ENCODE data around the gene TCP11X1. TPM values are rescaled to one million over a fixed set of nuclear protein-coding genes. Genes with fewer than 3 reads are reported as not detected.
"Not testable (repeated sequence)": the region's sequence is repeated elsewhere in the genome, so short reads cannot be mapped to it uniquely, and the experiment has no call there.

TCP11X1 gene
- total RNA-seq, 1 experiment from 2014 or later: not detected

DNA sequence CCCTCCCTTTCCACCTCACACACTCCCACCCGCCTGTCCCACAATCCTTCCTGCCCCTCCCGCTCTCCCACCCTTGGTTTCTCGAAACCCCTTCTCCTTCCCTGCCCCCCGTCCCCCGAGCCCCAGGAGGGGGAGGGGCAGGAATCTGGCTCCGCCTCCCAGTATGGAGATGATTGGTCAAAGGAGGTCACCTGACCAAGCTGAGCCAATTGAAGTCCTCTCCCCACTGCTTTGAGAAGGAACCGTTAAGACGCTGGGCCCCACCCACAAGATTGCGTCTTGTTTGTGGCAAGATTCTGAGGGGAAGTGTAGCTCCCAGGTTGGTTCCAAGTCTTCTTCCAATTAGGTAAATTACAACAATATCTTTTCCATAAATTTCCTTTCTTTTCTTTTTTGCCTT is 31.8 kb downstream of the TCP11X1 start, which contains the start of gene NXF2:
TSS of gene NXF2 (plus strand) at position 275 of the 400 bp plus-strand sequence. CDS start 59,912 bp downstream, outside the sequence.
- H3K36me3 Mint-ChIP-seq (ENCODE audit: insufficient read depth, unreplicated experiment); H3K36me3 ChIP-seq (ENCODE audit: control insufficient read depth, insufficient read depth, low read length); H3K27me3 Mint-ChIP-seq (ENCODE audit: insufficient read depth, unreplicated experiment); H3K4me1 Mint-ChIP-seq (ENCODE audit: low read depth, unreplicated experiment); H3K27me3 ChIP-seq (replicated peaks; ENCODE audit: control insufficient read depth, insufficient read depth, low read length); DNase-seq; H3K4me1 ChIP-seq; H3K9me3 Mint-ChIP-seq (ENCODE audit: unreplicated experiment); H3K4me3 ChIP-seq (ENCODE audit: low read depth, low read length); BruUV-seq (replicated peaks); CTCF ChIA-PET; POLR2A ChIA-PET; intact Hi-C loops (cut with micrococcal nuclease; ENCODE audit: unreplicated experiment); H3K27ac Mint-ChIP-seq (ENCODE audit: unreplicated experiment); H3K9me3 ChIP-seq; H3K4me3 Mint-ChIP-seq (ENCODE audit: unreplicated experiment): not testable (repeated sequence)

DNA sequence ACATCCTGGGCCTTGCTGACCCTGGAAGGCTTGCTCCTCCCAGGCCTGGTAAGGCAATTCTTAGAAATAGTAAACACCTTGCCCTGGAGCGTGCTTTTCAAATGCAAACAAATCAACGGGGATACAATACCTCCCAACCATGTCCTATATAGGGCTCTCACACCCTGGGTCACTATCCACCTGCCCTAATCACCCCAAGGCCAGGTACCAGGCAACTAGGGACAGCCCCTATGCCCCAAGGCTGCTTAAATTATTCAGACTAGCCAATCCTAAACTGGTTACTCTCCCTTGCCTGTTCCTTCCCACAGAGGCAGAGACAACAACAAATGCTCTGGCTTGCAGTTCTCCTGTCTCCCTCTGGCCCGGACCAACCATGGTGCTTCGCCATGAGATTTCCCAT is 57.1 kb downstream of the TCP11X1 start:
- POLR2A ChIA-PET; H3K27me3 ChIP-seq (replicated peaks; ENCODE audit: control insufficient read depth, insufficient read depth, low read length); H3K27ac Mint-ChIP-seq (ENCODE audit: unreplicated experiment); H3K4me1 ChIP-seq; H3K36me3 Mint-ChIP-seq (ENCODE audit: insufficient read depth, unreplicated experiment); BruUV-seq (replicated peaks); H3K4me1 Mint-ChIP-seq (ENCODE audit: low read depth, unreplicated experiment); H3K4me3 Mint-ChIP-seq (ENCODE audit: unreplicated experiment); H3K9me3 ChIP-seq; DNase-seq; intact Hi-C loops (cut with micrococcal nuclease; ENCODE audit: unreplicated experiment); CTCF ChIA-PET; H3K36me3 ChIP-seq (ENCODE audit: control insufficient read depth, insufficient read depth, low read length); H3K9me3 Mint-ChIP-seq (ENCODE audit: unreplicated experiment); H3K27me3 Mint-ChIP-seq (ENCODE audit: insufficient read depth, unreplicated experiment); H3K4me3 ChIP-seq (ENCODE audit: low read depth, low read length): not testable (repeated sequence)

Other genes starting within 250 kb of the TCP11X1 start
- not detected in 2 replicates for gene TCEAL2, start 89.6 kb upstream of the TCP11X1 start, total RNA-seq (2022)
- gene TCEAL6, start 72.8 kb upstream of the TCP11X1 start, total RNA-seq (2022): not detected in 2 replicates
- gene BEX5, start 59.3 kb upstream of the TCP11X1 start, total RNA-seq (2022): not detected in 2 replicates
- not detected in 2 replicates for gene NXF2, start 31.9 kb downstream of the TCP11X1 start, total RNA-seq (2022)
- not detected in 2 replicates for gene NXF2B, start 224.7 kb downstream of the TCP11X1 start, total RNA-seq (2022)

All from Caco-2 (cell line).